HTERT RPE-1 (cell line): ENCODE data around the gene SLC45A1.

ENCODE experiments used
- in situ Hi-C: fragments of 300-500 bp; cut with MboI; formaldehyde crosslinking; loops from 4 replicates; pipeline ENCODE4 v1.14.3; 2020; ENCODE audit warnings: low sequenced_read_pairs

SLC45A1 gene

DNA sequence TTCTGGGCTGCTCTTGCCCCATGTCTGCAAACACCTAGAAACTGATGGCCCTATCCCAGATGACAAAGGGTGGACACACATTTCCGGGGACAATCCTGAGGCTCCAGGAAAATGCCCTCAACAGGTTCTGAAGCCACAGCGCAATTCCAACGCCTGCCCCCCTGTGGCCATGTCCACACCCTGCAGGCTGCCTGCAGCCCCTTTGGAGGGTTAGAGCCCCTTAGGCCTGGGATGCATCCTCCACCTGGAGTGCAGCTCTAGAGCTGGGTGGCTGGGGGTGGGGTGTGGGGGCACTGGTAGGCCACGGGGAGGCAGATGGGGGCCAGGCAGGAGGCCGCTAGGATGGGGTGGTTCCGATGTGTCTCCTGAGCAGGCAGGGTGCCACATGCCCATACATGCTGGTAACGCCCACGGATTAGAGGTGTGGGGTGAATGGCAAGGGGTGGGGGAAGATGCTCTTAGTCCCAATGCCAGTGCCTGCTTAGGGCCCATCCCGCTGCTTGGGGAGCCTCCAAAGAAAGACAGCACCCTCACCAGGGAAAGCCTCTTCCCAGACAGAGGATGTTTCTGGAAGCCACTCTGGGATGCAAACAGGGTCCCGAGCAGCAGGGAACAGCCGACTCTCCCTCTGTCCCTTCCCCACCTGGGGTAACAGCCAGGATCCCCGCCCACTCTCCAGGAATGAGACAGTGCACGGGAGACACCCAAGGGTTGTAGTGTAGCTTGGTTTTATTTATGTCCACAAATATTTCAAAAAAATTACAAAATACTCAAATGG is 34.0 kb downstream of the SLC45A1 start:
- in situ Hi-C loops, result no loop called here

DNA sequence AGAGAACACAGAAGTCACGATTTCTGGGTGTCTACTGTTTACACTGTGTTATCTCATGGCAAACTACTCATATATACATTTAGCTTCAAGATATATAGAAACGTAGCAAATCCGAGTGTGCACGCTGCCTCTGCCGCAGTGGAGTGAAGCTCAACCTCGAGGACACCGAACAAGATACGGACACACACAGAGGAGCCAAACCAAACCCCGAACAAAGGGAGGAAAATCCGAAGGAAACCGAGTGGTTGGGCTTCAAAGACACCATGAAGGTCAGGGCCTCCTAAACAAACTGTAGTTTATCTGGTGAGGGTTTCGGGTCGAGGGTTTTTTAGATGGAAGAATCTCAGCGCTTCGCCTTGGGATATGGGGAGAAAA is 34.5 kb downstream of the SLC45A1 start:
- in situ Hi-C loops, result no loop called here

DNA sequence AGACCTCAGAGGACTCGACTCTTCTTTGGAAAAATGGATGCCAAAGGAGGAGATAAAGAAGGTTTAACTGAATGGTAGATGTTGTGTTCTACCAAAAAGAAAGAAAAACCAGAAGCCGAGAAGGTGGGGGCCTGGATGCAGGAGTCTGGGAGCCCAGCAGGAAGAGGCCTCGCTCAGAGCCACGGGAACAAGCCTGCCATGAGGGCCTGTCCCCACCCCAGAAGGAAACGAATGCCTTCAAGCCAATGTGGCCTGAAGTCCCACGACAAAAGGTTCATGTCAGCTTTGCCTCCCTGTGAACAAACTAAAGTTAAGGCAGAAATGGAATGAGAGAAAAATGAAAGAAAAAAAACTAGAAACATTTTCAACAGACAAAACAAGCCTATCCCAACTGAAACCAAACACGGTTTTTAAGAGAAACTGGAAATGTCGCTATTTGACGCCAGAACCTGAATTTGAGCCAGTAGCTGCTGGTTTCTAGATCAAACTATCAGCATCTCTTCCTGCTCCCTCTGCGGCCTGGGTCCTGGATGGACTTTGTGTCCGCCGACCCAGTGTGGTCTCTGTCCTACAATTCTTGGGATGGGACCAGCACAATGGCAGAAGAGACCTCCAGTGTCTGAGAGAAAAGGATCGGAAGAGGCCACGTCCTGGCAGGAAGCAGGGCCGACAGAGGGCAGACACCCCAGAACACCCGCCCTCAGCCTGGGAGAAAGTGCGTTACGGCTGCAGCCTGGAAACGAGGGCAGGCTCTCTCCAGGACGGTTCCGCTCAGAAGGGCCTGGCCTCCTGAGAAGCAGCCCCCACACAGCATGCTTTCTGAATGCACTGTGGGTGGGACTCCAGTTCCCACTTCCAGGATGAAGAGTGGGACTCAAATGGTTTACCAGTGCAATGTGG is 35.2 kb downstream of the SLC45A1 start:
- in situ Hi-C loops, result no loop called here

DNA sequence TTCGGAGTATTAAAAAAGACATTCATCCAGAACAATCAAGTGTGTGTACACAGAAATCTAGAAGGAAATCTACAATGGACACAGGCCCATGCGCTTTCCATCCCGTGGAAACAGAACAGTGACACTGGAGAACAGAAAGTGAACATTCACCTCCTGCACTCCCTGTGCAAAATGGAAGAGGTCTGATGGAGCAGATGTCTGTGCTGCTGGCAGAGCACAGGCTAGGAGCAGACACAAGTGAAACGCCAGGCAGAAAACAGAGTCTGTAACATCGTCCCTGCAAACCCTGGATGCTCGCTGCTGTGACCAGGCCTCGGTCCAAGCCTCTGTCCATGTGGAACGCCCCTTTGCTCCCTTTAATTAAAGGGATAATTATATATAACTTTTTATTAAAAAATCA is 36.1 kb downstream of the SLC45A1 start:
- in situ Hi-C loops, result no loop called here

DNA sequence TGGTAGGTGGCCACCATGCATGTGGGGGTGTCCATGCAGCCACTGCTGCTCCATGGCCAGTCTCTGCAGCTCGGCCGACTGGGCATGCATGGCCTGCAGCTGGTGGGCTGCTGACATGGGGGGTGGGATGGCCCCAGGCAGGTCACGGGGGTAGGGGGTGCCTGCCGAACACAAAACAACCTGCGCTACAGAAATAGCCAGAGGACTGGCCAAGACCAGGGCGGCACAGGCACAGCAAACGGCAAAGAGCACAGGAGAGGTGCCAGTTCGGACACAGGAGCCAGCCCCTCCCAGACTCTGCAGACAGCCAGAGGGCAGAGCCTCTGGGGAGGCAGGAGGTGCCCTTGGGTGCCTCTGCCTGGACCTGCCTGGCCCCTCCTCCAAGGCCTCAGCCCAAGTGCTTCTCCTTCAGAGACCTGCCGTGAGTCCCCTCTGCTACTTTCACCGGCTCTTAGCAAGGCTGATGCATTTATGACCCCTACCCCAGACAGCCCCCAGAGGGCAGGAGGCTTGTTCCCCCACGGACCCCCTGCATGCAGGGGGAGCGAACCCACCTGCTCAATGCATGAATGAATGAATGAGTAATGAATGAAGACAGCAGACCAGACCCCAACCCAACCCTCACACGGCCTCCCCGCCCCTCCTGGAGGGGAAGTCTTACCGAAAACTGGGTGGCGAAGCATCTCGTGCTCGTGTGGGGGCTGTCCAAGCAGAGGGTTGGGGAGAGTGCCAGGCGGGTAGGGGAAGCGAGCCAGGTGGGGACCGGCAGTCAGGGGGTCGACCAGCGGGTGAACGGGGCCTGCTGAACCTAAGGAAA is 37.7 kb downstream of the SLC45A1 start:
- in situ Hi-C loops, result no loop called here

DNA sequence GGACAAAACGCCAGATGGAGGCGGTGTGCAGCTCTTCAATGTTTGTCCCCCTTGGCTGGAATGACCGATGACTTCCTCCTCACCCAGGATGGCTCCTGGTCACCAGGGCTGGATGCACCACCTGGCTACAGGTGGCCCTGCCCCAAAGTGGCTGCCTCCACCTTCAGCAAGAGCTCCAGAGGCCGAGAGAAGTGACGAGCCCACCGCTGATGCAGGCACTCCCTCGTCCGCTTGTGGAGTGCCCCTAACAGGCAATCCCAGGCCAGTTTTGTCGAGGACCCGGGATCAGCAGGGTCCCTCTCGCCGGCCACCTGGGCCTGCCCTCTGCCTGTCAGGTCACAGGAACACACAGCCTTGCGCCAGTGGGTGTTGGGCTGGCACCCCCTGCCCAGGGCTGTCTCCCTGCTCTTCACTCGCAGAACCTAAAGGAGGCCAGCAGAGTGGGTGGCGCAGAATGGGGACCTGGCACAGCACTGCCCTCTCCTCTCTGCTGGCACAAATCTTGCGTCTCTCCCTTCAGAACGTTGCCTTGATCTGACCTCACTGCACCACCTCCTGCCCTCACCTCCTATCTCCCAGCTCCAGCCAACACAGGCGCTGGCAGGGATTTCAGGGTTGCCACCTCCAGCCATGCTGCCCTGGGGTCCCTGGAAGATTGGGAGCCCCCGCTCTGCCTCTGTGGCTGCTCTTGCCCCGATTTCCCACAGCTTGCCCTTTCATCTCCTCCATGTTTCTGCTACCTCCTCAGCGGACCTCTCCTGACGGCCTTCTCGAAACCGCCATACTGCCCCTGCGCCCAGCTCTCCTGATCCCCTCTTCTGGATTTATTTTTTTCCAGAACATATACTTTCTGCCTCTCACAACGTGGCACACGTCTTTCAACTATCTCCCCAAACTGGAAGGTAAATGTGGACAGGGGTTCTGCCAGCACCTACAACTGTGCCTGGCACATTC is 38.6 kb downstream of the SLC45A1 start:
- in situ Hi-C loops, result no loop called here

DNA sequence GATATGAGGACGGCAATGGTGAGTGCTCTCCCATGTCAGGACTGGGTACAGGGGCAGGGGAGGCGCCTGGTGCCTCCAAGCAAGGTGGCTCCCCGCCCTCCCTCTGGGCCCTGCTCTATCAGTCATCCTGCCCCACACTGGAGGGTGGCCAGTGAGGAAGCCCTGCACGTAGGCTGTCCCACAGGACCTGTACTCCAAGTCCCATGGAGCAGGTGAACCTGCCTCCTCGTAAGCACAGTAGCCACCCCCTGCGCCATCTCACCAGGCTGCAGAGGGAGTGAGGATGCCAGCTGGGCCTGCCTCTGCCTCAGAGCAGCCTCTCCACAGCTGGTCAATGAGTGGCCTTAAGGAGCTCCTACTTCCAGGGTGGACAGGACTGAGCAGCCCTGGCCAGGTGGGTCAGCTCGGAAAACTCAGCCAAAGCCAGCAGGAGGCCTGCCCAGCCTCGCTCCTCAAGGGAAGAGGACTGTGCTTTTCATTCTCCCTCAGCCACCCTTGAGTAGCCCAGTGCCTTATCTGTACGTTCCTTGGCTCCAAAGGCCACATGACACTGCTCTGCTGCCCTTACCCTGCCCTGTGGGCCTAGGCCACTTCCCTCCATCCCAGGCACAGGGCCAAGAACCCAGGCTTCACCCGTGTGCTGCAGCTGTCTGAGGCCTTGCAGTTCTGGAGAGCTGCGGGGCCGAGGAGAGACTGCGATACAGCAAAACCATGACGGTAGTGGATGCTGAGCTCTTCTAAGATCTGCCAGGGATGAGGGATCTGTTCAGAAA is 39.6 kb downstream of the SLC45A1 start:
- in situ Hi-C loops, result no loop called here

DNA sequence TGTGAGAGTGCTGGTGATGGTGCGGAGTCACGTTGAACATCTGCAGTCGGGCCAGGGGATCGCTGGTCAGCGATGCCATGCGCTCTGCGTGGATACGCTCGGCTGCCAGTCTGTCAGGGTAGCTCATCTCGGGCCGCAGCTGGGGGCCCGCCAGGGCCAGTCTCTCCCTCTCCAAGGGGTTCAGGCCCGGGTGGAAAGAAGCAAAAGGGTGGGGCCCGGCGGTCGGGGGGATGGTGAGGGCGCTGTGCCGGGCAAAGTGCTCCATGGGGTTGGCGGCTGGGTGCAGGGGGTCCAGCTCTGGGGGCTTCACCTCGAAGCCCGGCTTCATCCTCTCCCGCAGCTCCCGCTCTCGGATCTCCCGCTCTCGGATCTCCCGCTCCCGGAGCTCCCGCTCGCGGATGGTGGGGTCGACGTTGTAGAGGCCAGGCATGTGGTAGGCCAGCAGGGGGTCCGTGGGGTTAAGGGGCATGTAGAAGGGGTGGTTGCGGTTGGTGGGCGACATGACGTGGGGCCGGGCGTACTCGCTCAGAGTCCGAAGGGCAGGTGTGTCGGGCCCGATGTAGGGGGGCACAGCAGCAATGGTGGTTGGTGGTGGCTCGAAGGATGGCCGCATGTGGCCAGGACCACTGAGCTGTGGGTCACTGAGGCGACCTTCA is 40.5 kb downstream of the SLC45A1 start:
- in situ Hi-C loops, result no loop called here

DNA sequence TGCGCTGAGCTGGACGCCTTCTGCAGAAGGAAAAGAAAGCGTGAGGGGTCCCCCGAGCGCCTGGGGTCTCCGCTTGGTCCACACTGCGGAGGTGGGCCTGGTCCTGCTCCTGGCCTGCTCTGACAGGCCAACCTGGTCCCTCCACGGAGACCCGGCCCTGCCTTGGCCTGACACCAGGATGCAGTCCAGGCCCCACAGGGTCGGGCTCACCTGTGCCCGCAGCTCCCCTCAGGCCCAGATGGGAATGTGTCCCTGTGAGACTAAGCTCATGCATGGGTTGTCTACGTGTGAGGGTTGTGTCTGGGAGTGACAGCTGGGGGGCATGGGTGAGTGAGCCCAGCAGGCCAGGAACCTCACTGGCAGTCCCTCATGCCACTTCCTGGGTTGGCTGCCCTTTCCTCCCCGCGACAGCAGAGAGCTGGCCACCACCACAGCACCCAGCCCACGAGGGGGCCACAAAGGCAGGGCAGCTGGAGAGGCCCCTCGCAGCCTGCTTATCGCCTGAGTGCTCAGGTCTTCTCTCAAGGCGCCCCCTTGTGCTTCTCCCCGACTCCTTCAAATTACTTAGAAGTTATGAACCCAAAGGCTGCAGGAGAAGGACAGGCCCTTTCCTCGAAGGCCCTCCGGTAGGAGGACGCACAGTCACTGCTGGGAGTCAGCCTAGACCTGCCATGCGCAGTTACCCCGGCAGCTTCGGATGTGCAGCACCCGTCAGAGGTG is 41.1 kb downstream of the SLC45A1 start:
- in situ Hi-C loops, result no loop called here

DNA sequence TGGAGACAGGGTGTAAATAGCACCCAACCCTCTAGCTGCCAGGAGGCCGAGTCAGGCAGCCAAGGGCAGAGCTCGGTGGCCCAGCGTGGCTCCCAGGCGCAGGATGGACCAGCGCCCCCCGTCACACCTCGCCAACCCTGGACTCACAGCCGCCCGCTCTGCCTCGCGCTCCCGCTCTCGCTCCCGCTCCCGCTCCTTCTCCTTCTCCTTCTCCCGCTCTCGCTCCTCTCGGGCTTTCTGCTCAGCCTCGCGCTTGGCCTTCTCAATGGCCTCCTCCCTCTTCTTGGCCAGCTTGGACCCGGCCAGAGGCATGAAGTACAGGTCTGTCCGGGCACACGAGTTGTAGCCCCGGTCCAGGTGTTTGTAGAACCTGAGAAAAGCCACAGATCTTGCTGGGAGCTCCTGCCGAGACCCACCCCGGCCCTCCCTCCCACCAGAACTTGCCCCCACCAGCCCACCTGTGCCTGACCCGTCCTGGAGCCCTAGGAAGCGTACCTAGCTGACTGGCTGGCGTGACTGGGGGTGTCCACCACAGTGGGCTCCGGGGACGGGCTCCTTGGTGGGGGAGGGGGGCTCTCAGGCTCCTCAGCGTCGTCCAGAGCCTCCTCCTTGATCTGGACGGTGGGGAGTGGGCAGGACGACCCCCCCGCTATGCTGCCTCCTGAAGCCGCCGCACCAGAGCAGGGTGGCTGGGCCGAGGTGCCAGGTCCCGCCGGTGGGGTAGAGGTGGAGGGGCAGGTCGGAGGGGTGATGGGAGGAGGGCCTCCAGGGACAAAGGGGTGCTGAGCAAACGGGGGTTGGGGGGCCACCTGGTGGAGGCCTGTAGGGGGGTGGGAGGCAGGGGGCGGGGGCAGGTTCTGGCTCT is 41.9 kb downstream of the SLC45A1 start:
- in situ Hi-C loops, result no loop called here

DNA sequence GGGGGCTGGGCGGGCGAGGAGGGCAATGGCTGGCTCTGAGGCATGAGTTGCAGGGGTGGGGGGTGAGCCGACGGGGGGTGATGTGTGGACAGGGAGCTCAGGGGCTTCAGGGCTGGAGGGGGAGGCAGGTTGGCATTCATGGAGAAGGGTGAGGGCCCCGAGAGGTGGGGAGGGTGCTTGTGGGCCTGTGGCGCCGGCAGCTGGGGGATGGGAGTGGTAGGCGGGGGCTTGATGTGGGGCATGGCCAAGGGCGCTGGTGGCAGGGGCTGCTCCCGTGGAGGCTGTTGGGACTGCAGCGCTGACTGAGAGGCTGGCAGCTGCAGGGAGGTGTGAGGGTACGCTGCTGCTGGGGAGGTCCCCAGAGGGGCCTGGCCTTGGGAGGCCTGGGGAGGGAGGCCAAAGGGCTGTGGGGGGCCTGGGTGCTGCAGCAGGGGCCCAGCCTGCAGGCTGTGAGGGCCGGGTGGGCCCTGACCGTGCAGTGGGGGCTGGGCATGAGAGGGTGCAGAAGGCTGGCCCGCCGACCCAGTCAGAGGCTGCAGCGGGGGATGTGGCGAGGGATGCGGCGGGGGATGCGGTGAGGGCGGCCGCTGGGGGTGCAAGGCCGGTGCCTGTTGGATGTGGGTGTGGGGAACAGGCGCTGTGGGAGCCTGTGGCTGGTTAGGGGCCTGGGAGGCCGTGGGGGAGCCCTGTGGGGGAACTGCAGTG is 42.7 kb downstream of the SLC45A1 start:
- in situ Hi-C loops, result no loop called here

DNA sequence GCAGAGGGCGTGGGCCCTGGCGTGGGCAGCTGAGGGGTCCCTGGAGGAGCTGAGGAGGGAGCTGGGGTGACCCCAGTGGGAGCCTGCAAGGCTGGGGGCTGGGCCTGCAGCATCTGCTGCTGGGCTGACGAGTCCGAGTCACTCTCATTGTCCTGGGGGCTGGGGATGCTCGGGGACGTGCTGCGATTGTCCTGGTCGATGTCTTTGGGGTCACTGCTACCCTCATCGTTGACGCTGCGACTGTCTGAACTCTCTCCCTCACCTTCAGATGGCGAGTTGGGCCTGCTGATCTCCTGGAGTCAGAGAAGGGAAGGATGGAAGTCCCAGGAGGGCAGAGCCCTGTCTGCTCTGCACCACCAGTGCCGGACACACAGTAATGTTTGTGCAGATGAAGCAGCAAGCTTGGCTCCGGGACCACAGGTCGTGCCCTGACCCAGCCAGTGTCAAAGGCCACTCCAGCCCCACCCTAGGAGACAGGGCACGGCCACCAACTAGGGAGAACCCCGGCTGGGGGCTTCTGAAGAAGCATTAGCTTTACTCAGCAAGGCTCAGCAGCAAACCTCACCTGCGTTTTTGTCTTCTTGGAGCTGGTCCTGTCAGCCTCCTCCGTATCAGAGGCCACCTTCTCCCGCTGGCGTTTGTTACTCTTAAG is 43.4 kb downstream of the SLC45A1 start:
- in situ Hi-C loops, result no loop called here

DNA sequence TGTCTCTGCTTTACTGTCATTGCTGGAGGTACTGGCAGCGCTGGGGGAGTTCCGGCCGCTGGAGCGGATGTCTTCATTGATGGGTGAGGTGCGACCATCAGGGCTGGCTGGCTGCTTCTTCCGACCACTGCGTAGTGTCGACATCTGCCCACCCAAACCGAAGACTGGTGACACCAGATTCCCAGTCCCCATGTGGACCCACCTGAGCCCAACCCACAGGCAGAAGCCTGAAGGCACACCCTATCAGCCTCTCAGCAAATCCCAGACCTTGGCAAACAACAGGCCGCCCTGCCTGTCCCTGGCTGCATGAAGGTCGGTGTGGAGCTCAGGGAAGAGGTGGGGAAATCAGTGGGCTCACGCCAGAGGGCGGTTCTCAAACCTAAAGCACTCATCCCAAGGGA is 44.8 kb downstream of the SLC45A1 start:
- in situ Hi-C loops, result no loop called here

DNA sequence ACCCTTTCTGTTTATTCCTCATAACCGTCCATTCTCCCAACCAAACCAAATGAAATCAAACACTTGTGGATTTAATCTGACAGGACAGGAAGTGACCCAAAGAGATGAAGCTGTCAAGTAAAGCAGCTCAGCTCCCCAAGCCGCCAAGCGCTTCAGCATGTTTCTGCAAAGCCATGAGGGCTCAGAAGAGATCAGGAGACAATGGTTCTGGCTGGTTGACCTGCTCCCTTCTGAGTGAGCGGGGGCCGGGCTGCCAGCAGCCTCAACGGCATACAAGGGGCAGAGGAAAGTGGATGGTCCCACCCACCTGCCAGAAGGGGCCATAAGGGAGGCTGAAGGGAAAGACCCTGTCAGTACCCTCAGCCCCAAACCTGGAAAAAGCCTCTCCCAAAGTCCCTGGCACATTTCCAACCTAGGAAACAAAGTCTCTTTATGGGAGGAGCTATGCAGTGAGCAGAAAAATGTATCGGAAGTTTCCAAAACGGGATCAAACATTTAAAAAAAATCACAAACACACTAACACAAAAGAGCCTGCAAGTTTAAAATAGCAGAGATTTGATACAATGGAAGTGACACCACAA is 45.4 kb downstream of the SLC45A1 start:
- in situ Hi-C loops, result no loop called here

DNA sequence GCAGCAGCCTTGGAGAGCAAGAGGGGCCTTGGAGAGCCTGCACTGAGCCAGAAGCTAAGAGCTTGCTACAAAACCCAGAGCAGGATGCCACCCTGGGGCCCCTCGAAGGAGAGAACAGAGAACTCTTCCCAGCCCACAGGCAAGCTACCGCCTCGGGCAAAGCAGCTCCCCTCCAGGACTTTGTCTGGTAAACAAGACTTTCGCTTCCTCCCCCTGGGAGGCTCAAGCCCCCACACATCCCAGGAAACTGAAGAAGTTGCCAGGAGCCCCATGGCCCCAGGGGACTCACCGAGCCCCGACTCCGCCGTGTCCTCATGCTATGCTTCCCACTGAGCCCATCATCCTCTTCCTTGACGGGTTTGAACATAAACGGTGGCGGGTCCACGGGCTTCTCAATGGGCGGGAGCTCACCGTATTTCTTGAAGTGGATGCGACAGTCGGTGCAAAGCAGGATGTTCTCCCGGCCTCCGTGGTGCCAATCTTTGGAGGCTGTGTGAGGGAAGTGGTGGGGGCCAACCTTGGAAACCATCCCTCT is 45.9 kb downstream of the SLC45A1 start:
- in situ Hi-C loops, result no loop called here
